HG03039 (cell line): ENCODE results near the gene MPEG1.

Experiments used
- ATAC-seq: cut with Tn5 transposase; IDR thresholded peaks from one replicate; pipeline ENCODE4 v1.9.1; 2021; ENCODE audit warnings: mild to moderate bottlenecking, moderate library complexity; ENCODE audit not compliant: unreplicated experiment

Gene MPEG1

DNA sequence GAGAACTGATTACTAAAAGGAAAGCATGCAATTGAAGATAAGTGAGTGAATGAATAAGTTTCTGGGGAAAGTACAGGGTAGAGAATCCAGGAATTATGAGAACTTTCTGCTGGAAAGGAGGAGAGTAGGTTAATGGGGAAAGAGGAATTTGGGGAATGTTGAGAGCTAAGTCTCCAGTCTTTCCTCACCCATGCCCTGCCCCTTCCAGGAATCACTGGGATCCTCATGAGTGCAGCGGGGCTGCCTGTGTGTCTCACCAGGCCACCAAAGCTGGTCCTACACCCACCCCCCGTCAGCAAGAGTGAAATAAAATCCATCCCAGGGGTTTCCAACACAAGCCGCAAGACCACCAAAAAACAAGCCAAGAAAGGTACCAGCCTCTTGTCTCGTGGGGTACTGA lies 23.8 kb downstream of the MPEG1 start:
- no peak for ATAC-seq

DNA sequence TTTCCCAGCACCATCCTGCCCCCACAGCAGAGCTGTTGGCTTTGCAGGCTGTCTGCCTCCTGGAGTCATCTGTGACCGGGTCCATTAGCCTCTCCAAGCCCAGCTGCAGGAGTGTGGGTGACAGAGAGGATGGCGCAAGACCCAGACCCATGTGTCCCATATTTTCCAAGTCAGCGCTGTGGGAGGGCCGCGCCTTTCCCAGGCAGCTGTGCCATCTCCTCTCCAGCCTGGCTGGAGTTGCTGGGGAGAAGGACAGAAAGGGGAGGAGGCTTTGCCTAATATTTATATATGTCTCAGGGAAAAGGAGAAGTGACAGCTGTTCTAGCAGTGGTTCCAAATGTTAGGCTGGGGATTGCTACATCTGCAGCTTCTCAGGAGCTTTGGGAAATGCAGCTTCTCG lies 25.1 kb downstream of the MPEG1 start:
- no peak for ATAC-seq

DNA sequence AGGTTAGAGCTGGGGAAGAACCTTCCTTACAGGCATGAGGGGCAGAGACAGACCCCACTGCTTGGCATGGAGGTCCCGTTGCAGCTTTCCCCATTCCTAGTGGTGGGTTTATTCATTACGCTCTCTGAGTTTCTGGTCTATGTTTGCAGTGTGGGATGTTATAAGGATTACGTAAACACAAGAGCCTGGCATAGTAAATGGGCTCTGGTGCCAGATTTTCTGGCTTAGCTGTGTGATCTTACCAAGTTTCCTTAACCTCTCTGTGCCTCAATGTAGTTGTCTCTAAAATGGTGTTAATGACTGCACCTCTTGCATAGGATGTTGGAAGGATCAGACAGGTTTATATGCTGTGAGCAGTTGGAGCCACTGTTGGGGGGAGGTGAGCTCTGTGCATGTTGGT lies 25.7 kb downstream of the MPEG1 start:
- ATAC-seq = no peak

DNA sequence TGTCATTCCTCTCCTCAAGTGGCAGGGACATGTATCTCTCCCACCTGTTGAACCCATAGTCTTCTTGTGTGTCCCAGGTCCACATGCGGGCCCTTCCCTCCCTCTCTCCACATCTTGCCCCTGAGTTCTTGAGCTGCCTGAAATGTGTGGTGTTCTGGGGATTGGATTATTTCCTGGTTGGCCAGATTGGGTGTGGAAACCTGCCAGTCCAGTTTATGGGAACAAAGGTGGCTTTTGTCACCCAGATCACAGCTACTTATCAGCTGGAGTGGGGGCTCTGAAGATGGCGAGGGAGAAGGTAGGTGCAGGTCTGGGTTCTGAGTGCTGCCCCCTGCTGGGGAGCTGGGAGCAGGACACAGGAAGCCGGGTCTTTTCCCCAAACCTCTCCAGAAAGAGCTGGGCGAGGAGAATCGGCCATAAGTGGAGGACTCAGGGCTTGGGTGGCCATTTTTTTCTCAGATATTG lies 26.6 kb downstream of the MPEG1 start:
- ATAC-seq = no peak

DNA sequence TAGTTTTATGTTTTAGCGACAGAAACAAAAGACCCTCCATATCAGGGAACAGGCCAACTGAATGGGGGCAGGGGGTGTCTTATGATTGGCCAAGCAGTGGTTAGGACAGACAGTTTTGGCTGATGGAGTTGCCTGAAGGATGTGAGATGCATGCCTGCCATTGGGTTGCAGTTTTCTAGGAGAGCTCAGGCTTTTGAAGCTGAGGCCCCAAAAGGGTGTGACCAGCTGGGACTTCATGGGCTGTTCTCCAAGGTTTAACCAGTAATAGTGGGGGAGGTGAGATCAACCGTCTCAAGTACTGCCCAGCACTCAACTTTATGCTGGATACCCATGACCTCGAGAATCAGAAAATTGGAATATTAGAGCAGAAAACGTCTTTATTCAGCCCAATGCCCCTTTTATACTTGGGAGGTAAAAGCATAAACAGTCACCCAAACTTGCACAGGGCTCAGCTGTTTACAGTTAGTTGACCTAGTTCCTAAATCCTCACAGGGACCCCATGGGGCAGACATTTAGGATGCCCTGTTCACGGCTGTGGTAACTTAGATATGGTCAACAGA lies 27.3 kb downstream of the MPEG1 start:
- no peak for ATAC-seq

DNA sequence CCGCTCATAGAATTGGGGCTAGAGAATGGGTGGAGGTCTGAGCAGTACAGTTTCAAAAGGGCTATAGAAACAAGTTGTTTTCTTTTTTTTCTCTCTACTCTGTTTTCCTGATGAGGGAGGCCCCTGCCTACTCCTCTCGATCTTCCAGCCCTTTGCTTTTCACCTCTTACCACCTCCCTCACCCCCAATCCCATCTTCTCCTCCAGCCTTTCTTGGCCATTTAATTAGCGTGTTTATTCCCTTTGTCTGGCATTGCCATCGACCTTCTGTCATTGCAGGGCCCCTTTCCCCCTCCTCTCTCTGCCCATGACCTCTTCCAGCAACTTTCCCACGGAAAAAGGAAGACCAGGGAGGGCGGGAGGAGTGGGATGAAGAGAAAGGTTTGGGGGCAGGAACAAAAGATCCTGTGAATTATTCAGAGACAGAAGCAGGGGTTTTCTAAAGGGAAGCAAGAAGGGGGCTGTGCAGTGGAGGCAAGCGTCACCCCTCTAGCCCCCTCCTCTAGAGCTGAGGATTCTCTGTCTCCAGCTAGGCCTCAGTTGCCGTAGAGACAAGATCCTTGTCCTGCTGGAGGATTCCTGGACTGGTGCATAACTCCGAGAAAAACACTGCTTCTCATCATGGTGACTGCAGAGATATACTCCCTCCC lies 27.9 kb downstream of the MPEG1 start:
- no peak for ATAC-seq

DNA sequence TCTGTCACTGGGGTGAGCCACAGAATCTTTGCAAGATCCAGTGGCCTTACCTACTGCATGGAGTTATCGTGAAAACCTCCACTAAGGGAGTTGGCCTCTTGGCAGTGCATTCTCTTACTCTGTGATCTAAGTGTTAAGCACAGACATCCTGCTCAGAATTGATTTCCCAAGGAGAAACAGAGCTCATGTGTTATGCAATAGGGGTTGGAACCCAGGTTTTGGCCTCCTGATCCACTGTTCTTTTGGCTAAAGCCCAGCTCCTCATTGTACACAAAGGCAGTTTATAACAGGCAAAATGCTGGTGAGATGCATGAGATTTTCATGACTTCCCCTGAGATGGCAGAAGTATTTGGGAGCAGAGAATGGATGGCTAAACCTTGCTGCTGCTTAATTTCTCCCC lies 29.0 kb downstream of the MPEG1 start:
- no peak for ATAC-seq

DNA sequence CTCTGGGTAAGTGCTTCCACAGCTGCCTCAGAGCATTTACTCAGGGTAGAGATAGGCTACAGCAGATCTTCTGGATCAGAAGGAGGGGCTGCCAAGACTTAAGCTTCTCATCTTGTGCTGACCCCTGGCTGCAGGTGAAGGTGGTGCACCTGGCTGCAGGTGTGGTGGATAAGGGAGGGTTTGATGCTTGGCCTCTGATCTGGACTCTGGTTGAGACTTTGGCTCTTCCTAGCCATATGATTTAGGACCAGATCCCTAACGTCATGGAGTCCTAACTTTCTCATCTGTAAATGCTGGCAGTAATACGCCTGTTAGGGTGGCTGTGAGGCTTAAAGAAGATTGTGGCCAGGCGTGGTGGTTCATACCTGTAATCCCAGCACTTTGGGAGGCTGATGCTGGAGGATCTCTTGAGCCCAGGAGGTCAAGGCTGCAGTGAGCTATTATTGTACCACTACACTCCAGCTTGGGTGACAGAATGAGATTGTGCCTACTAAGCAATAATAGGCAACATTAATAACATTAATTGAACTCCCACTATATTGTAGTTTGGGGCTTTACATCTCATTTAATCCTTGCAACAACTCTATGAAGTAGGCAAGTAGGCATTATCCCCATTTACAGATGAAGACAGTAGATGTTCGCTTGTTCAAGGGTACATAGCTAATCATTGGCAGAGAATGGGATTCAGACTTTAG lies 30.1 kb downstream of the MPEG1 start:
- ATAC-seq = no peak

DNA sequence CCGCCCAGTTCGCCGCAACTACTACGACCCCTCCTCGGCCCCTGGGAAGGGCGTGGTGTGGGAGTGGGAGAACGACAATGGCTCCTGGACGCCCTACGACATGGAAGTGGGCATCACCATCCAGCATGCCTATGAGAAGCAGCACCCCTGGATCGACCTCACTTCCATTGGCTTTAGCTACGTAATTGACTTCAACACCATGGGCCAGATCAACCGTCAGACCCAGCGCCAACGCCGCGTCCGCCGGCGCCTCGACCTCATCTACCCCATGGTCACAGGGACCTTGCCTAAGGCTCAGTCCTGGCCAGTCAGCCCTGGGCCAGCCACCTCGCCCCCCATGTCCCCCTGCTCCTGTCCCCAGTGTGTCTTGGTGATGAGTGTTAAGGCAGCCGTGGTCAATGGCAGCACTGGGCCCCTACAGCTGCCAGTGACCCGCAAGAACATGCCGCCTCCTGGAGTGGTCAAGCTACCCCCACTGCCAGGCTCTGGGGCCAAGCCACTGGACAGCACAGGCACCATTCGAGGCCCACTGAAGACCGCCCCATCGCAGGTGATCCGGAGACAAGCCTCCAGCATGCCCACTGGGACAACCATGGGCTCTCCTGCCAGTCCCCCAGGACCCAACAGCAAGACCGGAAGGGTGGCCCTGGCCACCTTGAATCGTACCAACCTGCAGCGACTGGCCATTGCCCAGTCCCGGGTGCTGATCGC lies 30.8 kb downstream of the MPEG1 start:
- ATAC-seq = no peak

DNA sequence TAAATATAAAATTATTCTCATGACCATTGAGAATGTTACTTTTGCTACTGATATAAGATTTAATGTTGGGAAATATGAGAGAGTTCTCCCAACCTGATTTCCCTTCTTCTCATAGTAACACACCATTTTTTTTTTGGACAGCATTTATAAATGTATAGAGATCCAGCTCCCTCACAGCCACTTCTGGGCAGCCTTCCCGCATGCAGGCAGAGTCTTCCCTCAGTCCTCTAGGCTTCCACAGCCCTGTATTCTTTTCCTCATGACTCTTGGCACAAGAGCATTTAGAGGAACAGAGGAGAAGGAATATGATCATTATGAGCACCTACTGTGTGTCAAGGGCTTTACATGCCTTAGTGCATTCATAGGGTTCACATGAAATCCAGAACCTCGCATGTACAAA lies 31.8 kb downstream of the MPEG1 start:
- ATAC-seq = no peak

DNA sequence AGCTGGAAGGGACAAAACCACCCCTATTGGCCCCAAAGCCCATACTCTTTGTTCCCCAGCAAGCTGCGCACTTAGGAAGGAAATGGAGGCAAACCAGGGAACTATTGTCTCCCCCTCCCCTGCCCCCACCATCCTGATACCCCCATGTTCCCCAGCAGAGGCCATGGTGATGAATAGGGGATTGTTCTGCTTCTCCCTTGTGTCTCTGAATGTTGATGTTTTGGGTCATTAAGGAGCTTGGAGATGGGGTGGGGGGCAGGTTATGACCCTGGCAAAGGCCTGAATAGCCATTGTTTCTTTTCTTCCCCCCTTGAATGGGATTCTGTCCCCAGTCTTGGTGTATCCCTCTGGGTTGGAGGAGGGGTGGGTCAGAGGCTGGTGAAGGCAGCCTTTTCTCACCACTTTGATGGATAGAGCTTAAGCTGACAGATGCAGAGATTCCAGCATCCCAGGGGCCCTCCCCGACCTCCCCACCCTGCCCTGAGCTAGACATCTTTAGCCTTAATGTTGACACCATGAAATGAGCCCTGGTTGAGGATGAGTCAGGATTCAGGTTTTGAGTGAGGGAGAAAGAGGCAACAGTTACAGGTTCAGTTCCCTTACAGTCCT lies 32.5 kb downstream of the MPEG1 start:
- no peak for ATAC-seq

DNA sequence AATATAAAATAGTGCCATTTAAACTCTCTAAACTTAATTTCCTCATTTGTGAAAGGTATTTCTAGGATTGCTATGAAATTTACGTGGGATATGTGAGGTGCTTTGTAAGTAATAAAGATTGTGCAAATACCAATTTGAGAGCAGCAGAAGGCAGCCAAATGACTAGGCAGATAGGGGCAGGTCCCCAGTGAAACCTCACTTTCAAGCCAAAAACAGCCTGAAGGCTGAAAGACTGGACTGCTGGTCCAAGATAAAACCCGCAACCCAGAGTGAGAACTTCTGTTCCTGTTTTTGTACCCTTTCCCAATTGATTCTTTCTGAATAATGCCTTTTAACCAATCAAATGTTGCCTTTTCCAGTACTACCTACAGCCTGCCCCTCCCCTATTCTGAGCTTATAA lies 33.6 kb downstream of the MPEG1 start:
- no peak for ATAC-seq

DNA sequence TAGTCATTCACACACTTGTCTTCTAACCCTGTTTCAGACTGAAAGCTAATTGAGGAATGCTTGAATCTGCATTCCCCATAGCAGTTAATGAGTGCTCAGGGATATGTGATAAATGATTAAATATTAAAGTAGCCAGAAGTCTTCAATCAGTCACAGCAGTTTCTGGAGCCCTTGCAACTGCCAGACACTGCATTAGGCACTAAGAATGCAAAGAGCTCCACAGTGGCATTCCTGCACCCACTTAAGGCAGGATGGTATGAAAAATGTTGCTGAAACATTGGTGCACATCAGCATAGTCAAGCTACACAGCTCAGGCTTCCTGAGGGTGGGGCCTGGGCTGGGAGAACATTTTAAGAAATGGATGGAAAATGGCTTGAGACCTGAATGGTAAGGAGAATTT lies 34.3 kb downstream of the MPEG1 start:
- no peak for ATAC-seq

DNA sequence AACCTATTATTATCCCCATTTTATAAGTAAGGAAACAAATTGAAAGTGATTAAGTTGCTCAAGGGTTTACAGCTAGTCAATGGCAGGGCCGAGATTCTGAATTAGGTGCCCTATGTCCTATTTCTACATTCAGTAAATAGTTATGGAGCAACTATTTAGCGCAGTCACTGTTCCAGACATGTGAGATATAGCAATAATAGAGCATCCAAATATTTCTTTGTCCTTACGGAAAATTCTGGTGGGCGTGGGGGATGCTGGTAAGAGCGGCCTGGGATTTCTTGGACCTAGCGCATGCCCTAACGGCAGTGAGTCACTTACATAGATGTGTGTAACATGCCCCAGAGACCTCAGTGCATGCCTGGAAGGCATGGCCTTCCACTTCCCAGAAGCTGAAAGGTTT lies 36.4 kb downstream of the MPEG1 start:
- ATAC-seq = no peak

DNA sequence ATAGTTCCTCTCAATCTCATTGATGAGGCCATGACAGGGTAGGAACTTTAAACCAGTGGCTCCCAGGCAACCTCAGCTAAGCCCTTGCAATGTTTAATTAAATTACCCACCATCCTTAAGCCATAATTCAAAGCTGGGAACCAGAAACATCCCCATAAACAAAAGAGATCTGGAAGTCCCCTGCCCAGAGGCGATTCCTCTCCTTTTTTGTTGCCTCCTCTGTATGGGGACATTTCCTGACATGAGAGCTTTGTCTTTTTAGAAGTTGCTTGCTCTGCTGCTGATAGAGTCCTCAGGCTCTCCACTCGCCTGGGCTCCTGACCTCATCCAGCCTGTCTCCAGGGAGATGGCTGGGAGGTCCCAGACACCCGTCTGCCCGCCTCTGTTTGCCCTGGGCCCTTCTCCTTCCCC lies 37.6 kb downstream of the MPEG1 start:
- no peak for ATAC-seq

DNA sequence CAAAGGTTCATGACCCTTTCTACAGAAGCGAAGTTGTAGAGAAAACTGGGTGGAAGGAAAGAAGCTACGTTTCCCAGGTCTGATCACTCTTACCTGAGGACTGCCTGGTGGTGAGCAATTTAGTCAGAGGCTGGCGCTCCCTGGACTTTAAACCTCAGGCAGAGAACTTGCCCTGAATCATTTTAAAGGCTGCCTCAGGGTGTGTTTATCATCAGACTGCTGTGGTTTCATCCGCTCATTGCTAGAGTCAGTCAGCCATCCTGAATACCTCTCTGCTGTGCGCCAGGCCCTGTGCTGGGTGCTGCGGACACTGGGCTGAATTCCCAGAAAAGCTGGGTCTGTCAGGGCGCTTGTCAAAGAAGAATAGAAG lies 38.1 kb downstream of the MPEG1 start:
- no peak for ATAC-seq

DNA sequence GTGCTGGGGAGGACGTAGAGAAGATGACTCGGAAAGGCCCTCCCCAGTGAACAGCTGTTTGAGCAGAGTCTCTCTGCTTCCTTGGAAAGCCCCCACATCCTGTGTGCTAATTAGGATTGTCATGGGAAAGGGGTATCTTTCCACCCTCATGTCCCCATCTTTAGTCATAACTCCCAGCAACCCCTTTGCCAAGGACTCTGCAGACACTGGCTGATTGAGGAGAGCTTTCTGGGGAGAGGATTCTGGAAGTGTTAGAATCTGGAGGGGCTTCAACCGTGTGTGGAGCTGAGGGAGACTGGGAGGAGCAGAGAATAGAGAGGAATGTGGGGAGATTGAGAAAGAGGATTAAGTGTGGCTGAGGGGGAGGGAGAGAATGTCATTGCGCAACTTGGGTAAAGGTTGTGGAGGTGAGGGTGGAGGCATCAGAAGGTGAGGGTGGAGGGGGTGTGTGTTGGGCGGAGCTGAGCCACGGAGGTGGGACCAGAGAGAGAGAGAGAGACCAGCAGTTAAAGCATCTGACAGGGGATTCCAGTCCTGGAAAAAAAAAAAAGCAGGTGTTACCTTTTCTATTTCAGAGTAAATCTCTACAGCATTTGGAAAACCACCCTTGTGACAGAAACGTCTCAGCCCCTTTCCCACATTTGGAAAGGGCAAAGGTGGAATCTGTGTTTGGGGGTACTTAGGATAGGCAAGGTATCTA lies 38.6 kb downstream of the MPEG1 start:
- ATAC-seq = no peak

DNA sequence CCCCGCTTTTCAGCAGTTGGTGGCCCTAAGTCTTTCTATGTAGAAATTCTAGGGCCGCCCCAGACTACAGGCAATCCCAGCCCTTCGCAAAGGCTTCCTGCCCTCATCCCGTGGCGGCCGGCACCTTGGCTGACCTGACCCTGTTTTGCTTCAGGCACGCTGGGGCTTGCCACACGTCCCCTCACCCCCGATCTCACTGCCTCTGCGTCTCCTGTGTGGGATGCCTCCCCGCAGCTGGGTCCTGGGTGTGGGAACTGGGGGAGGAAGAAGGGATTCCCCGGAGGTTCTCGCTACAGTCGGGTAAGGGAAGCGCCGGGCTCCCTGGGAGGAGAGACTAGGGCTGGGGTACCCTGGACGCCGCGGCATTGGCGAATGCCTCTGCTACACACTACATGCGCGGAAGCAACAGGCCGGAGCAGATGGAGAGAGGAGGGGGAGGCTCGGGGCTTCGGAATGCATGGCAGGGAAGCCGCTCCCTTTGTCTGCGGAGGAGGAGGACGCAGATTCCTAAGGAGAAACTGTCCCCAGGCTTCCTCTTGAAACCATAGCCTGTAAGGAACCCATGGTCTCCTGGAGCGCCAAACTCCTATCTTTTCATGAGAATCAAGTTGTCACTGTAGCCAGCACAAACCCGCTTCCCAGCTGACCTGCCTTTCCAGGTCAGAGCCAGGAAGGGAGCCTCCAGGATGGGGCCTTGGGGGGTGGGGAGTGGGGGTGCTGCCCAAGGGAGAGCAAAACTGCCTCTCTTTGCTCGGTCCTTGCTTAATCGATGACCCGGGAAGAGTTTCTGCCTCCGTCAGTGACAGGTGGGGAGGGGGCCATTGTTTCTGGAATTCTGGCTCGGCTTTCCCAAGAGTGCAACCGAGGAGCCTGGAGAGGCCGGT lies 39.4 kb downstream of the MPEG1 start:
- ATAC-seq = no peak

DNA sequence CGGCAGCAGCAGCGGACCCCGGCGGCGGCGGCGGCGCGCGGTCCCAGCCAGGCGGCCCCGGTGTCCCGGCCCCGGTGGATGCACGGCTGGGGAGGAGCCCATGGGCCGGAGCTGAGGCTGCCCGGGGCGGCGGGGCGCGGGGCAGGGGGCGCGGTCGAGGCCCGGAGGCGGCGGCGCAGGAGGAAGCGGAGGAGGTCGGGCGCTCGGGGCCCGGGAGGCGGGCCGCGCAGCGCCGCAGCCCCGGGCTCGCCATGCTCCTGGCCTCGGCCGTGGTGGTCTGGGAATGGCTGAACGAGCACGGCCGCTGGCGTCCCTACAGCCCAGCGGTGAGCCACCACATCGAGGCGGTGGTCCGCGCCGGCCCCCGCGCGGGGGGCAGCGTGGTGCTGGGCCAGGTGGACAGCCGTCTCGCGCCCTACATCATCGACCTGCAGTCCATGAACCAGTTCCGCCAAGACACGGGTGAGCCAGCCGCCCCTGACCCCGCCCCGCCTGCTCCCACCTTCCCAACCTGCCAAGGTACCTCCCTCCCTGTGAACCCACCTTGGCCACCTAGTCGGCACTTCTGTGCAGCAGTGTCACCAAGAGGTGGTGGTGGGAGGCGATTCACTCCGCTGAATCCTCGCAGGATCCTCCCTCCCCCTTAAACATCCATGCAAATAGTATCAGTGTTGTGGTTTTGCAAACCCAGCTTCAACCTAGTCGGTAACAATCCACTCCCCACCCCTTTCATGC lies 40.2 kb downstream of the MPEG1 start:
- peak; percentile 29 for ATAC-seq
